GM12891 (cell line): Measurements from ENCODE around the gene CD22.

Source experiments
- PAX5 ChIP-seq: IDR thresholded peaks from 2 replicates; pipeline ENCODE4 v1.6.1; 2011; ENCODE audit warnings: low read length, moderate library complexity, mild to moderate bottlenecking; ENCODE audit not compliant: insufficient read depth, severe bottlenecking
- POLR2A ChIP-seq: IDR thresholded peaks from 2 replicates; pipeline ENCODE4 v1.6.1; 2011; ENCODE audit warnings: low read depth, low read length, control low read depth
- POLR2AphosphoS5 ChIP-seq: IDR thresholded peaks from 2 replicates; pipeline ENCODE4 v1.6.1; 2011; ENCODE audit warnings: low read depth, low read length, control low read depth
- POU2F2 ChIP-seq: IDR thresholded peaks from 2 replicates; pipeline ENCODE4 v1.6.1; 2011; ENCODE audit warnings: low read depth, mild to moderate bottlenecking, control low read depth, low read length, moderate library complexity
- SPI1 ChIP-seq: IDR thresholded peaks from 2 replicates; pipeline ENCODE4 v1.6.1; 2011; ENCODE audit warnings: low read depth, low read length, control low read depth
- TAF1 ChIP-seq: IDR thresholded peaks from 2 replicates; pipeline ENCODE4 v1.6.1; 2011; ENCODE audit warnings: low read depth, low read length, control low read depth

DNA sequence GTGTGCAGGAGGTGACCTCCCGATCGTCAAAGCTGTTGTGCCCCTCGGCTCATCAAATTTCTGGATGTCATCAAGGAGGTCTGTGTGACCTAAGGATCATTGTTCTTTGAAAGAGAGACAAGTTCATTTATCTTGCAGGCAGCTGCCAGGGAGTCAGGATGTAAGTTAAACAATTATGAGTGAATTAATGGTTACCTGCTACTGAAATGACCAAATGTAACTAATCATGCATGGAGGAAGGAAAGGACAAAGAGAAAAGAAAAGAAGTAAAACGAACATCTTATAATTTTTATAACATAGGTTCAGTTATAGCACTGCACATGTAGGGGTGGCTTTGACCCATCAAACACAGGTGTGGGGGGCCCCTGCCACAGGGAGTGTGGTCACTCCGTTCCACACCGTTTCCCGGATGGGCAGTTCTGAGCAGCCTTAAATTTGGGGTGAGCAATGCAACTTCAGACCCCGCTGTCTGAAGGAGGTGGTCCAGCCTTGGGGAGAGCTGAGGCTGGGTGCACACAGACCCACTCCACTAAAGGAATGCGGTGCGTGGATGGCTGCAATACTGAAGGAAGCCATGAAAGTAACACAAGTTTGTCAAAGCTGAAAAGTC is 5.3 kb downstream of the CD22 start:
- TF ChIP-seq POLR2AphosphoS5 (no peak), SPI1 (no peak), POLR2A (peak; percentile 50; the same call in 1 of the 2 replicates), PAX5 (no peak), TAF1 (no peak), POU2F2 (no peak)
